HL-60 (cell line): ENCODE measurements around the gene FSTL3.

Experiments
- CTCF ChIP-seq: IDR thresholded peaks from one replicate; pipeline ENCODE4 v1.5.1; 2011; ENCODE audit warnings: low read length, control low read depth, inconsistent platforms; ENCODE audit not compliant: insufficient read depth
- GABPA ChIP-seq: IDR thresholded peaks from 2 replicates; pipeline ENCODE4 v1.6.1; 2012; ENCODE audit warnings: low read depth
- POLR2AphosphoS5 ChIP-seq: IDR thresholded peaks from 2 replicates; pipeline ENCODE4 v1.6.1; 2012; ENCODE audit warnings: low read depth
- REST ChIP-seq: IDR thresholded peaks from 2 replicates; pipeline ENCODE4 v1.6.1; 2012; ENCODE audit warnings: low read depth; ENCODE audit not compliant: insufficient replicate concordance

- TF ChIP-seq CTCF (no peak), REST (no peak), GABPA (no peak), POLR2AphosphoS5 (no peak)
Observed at GRCh38 chr19:634975-635652, 41.1 kb upstream of the FSTL3 start.
